HL-60 (cell line): ENCODE data around the gene CYB5RL.

ENCODE experiments used
- DNase-seq, 2 experiments: peaks; one replicate each; pipeline ENCODE4 v3.0.0-alpha.2; 2010 to 2020; ENCODE audit warnings: low read depth in 1 of 2, low spot score in 1 of 2
- H3K27ac ChIP-seq: fragments of 250-450 bp; sonication (Bioruptor Pico); replicated peaks from 2 replicates; pipeline ENCODE4 v1.5.1; 2020; ENCODE audit warnings: mild to moderate bottlenecking, moderate library complexity
- H3K27me3 ChIP-seq: fragments of 250-450 bp; sonication (Bioruptor Pico); 2 replicates; pipeline ENCODE4 v1.5.1; 2021; ENCODE audit warnings: mild to moderate bottlenecking, moderate library complexity; ENCODE audit not compliant: insufficient read depth, poor library complexity, severe bottlenecking
- H3K4me3 ChIP-seq: replicated peaks from 2 replicates; pipeline ENCODE4 v1.5.1; 2011; ENCODE audit warnings: mild to moderate bottlenecking, control low read depth, low read length; ENCODE audit not compliant: insufficient read depth
- GABPA ChIP-seq: IDR thresholded peaks from 2 replicates; pipeline ENCODE4 v1.6.1; 2012; ENCODE audit warnings: low read depth
- POLR2AphosphoS5 ChIP-seq: IDR thresholded peaks from 2 replicates; pipeline ENCODE4 v1.6.1; 2012; ENCODE audit warnings: low read depth
- SPI1 ChIP-seq: IDR thresholded peaks from 2 replicates; pipeline ENCODE4 v1.6.1; 2012; ENCODE audit warnings: low read depth, mild to moderate bottlenecking, borderline replicate concordance
- TF ChIP-seq, protein P1 (sequence below): IDR thresholded peaks from 2 replicates; pipeline ENCODE4 v1.6.1; 2012; ENCODE audit warnings: low read depth; ENCODE audit not compliant: insufficient replicate concordance
- TF ChIP-seq, protein P2 (sequence below): IDR thresholded peaks from one replicate; pipeline ENCODE4 v1.5.1; 2011; ENCODE audit warnings: low read length, control low read depth, inconsistent platforms; ENCODE audit not compliant: insufficient read depth

The CYB5RL gene

DNA sequence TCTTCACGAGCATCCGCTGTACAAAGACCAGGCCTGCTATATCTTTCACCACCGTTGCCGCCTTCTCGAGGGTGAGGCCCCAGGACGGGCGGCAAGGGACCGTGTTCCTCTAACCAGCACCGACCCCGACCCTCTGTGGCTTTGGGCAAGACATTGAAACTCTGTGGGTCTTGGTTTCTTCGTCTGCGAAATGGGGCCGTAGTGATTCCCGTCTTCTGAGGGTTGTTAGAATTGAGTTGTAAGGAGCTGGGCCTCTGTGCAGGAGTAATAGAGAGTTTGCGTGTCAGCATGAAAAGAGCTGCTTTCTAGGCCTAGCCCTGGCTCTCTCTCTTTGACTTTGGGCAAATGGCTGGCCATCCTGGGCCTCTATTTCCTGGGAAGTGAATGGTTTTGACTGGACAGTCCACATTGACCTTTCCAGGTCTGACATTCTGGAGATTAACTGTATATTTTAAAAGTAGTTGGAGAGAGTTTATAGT lies 728 bp upstream of the CYB5RL start:
- peak overlapping the region; percentile 84 for H3K4me3 ChIP-seq
- H3K27me3 ChIP-seq: no peaks in the 10 kb centered on the region
- TF ChIP-seq, protein P1, sequence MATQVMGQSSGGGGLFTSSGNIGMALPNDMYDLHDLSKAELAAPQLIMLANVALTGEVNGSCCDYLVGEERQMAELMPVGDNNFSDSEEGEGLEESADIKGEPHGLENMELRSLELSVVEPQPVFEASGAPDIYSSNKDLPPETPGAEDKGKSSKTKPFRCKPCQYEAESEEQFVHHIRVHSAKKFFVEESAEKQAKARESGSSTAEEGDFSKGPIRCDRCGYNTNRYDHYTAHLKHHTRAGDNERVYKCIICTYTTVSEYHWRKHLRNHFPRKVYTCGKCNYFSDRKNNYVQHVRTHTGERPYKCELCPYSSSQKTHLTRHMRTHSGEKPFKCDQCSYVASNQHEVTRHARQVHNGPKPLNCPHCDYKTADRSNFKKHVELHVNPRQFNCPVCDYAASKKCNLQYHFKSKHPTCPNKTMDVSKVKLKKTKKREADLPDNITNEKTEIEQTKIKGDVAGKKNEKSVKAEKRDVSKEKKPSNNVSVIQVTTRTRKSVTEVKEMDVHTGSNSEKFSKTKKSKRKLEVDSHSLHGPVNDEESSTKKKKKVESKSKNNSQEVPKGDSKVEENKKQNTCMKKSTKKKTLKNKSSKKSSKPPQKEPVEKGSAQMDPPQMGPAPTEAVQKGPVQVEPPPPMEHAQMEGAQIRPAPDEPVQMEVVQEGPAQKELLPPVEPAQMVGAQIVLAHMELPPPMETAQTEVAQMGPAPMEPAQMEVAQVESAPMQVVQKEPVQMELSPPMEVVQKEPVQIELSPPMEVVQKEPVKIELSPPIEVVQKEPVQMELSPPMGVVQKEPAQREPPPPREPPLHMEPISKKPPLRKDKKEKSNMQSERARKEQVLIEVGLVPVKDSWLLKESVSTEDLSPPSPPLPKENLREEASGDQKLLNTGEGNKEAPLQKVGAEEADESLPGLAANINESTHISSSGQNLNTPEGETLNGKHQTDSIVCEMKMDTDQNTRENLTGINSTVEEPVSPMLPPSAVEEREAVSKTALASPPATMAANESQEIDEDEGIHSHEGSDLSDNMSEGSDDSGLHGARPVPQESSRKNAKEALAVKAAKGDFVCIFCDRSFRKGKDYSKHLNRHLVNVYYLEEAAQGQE: no peak
- no peak for TF ChIP-seq GABPA
- no peak for TF ChIP-seq SPI1
- TF ChIP-seq, protein P2, sequence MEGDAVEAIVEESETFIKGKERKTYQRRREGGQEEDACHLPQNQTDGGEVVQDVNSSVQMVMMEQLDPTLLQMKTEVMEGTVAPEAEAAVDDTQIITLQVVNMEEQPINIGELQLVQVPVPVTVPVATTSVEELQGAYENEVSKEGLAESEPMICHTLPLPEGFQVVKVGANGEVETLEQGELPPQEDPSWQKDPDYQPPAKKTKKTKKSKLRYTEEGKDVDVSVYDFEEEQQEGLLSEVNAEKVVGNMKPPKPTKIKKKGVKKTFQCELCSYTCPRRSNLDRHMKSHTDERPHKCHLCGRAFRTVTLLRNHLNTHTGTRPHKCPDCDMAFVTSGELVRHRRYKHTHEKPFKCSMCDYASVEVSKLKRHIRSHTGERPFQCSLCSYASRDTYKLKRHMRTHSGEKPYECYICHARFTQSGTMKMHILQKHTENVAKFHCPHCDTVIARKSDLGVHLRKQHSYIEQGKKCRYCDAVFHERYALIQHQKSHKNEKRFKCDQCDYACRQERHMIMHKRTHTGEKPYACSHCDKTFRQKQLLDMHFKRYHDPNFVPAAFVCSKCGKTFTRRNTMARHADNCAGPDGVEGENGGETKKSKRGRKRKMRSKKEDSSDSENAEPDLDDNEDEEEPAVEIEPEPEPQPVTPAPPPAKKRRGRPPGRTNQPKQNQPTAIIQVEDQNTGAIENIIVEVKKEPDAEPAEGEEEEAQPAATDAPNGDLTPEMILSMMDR: no peak
- TF ChIP-seq POLR2AphosphoS5: no peak
- peak overlapping the region; percentile 77 for H3K27ac ChIP-seq
- no peak for DNase-seq

DNA sequence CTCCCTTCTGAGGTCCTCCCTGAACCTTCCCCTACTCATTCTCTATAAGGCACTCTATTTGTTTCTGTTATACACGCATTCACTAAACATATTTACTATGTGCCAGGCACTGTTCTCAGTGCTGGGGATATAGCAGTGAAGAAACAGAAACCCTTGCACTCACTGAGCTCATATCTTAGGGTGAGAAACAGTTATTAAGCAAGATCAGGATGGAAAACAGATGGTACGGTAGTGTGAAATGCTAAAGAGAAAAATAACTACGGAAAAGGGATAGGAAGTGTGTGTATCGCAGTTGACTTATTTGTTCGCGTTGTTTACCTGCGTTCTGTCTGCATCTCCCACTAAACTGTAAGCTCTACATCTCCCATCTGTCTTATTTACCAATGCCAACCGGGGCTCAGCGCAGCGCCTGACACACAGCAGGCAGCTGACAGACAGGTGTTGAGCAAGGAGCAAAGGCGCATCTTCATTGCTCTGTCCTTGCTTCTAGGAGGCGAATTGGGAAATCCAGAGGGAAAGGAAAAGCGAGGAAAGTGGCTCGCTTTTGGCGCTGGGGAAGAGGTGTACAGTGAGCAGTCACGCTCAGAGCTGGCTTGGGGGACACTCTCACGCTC lies 572 bp downstream of the CYB5RL start:
- Histone ChIP-seq H3K27me3 (no peaks in the 10 kb centered on the region), H3K27ac (peak overlapping the region; percentile 77), H3K4me3 (peak overlapping the region; percentile 84)
- no peak for TF ChIP-seq SPI1
- TF ChIP-seq, protein P2: no peak
- no peak for TF ChIP-seq GABPA
- TF ChIP-seq, protein P1: no peak
- no peak for TF ChIP-seq POLR2AphosphoS5
- peak in 1 of 2 experiments; percentile 20 for DNase-seq

DNA sequence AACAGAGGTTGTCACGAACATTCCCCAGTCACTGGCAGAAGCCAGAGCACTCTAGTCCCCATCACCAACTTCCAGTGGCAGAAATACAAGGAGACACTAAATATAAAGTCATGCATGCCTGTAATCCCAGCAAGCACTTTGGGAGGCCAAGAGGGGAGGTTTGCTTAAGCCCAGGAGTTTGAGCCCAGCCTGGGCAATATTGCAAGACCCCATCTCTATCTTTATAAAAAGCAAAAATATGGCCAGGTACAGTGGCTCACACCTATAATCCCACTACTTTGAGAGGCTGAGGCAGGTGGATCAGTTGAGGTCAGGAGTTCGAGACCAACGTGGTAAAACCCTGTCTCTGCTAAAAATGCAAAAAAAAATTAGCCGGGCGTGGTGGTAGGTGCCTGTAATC lies 6.4 kb downstream of the CYB5RL start:
- no peak for DNase-seq
- Histone ChIP-seq H3K4me3 (no peak overlapping the region), H3K27ac (no peak overlapping the region), H3K27me3 (no peaks in the 10 kb centered on the region)
- TF ChIP-seq, protein P2: no peak
- TF ChIP-seq GABPA (no peak), SPI1 (no peak), POLR2AphosphoS5 (no peak)
- TF ChIP-seq, protein P1: no peak
